GM18951 (cell line): ENCODE data around the gene HS3ST4.

ENCODE experiments used
- POLR2A ChIP-seq: IDR thresholded peaks from 4 replicates; pipeline ENCODE4 v1.6.1; 2011; ENCODE audit warnings: mild to moderate bottlenecking; ENCODE audit not compliant: insufficient read length, insufficient read depth; ENCODE audit errors: extremely low read depth
- in situ Hi-C: fragments of 300-500 bp; cut with MboI; formaldehyde crosslinking; loops from one replicate; pipeline ENCODE4 v1.12.0; 2022; ENCODE audit warnings: low sequenced_read_pairs, mixed read lengths, inconsistent platforms; ENCODE audit not compliant: unreplicated experiment

The HS3ST4 gene

DNA sequence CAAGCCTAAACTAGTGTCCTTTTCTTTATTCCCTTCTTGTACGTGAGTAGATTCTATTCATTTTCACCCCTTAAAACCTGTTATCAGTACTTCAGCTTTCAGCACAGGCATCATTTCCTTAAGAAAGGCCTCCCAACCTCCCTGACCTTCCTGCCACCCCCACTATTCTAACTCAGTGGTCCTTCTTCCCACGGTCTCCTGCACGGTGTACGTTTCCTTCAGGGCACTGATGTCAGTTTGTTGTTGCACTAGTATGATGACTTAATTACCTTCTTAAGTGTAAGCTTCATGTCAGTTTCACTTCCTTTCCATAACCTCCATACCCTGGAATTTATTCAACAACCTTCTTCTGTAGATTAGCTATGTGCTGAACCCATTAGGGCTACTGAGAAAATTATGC lies 484.2 kb downstream of the HS3ST4 start:
- in situ Hi-C loops: no loop called here
- no peak for TF ChIP-seq POLR2A

DNA sequence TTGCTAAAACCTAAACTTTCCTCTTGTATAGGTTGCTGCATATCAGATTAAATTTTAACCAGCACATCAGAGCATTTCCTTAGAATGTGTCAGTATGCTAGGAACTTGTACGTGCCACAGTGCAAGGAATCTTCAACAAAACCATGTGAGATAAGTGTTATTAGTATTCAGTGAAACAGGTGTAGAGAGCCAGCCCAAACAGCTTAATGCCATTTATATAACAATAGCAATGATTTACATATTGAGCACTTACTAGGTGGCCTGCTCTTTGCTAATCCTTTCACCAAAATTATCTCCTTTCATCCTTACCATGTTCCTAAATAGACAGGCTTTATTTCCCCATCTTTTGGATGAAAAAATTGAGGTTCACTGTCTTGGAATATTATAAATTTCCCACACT lies 485.7 kb downstream of the HS3ST4 start:
- in situ Hi-C loops: no loop called here
- TF ChIP-seq POLR2A: no peak

DNA sequence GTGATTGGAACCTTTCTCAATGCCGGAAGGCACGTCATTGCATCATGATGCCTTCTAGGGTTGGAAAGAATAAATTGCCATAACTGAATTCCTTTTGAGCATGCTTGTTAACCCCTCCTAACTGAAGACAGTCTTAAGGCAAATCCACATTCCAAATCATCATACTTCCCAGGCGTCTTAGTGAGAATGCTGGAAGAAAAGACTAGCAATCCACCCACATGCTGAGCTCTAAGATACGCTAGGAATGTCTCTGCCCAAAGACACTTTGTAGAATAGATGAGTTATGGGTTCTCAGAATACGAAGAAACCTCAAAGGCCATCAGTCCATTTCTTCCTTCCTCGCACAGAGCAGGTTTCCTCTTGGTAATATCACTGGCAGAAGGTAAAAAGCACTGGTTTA lies 486.5 kb downstream of the HS3ST4 start:
- TF ChIP-seq POLR2A: no peak
- in situ Hi-C loops: no loop called here

DNA sequence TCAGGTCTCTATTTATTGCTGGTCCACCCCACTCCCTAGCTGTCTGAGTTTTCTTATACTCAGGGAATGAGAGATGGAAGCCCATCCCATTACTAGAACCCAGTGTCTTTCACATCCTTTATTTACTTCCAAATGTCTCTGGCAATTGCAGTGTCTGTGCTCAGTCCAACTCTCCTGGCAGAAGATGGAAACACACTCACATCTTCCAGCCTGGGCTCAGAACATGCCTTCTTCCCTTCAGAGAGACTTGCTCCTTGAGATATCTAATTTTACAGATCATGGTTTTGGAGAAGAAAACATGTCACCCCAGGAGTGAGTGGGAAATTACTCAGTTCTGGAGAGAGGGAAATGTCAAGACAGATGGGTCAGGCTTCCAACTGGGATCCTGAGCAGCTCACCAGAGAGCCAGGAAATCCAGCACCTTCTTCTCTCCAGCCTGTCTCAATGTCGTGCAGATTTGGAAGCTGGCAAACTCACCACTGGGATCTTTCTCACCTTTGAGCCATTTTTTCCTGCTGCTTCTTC lies 494.4 kb downstream of the HS3ST4 start:
- TF ChIP-seq POLR2A: no peak
- in situ Hi-C loops: no loop called here
